IPS-20b (cell line): Measurements from ENCODE around the gene ANTXR2.
"Not testable (repeated sequence)": the region's sequence is repeated elsewhere in the genome, so short reads cannot be mapped to it uniquely, and the experiment has no call there.

Source experiments
- H3K27ac ChIP-seq: one replicate; pipeline ENCODE4 v1.5.1; 2013; ENCODE audit warnings: low read length
- H3K27me3 ChIP-seq: 2 replicates; pipeline ENCODE4 v1.6.1; 2013; ENCODE audit warnings: mild to moderate bottlenecking, low read length, inconsistent platforms; ENCODE audit not compliant: insufficient read depth
- H3K36me3 ChIP-seq: 2 replicates; pipeline ENCODE4 v1.6.1; 2013; ENCODE audit warnings: low read depth, mild to moderate bottlenecking, inconsistent platforms, low read length, moderate library complexity; ENCODE audit not compliant: insufficient read depth
- H3K4me1 ChIP-seq: 2 replicates; pipeline ENCODE4 v1.6.1; 2013; ENCODE audit warnings: mild to moderate bottlenecking, control low read depth, inconsistent platforms, low read length, moderate library complexity; ENCODE audit not compliant: insufficient read depth
- H3K4me3 ChIP-seq: 2 replicates; pipeline ENCODE4 v1.5.1; 2013; ENCODE audit warnings: mild to moderate bottlenecking, low read length, inconsistent platforms
- H3K9ac ChIP-seq: 2 replicates; pipeline ENCODE4 v1.6.1; 2013; ENCODE audit warnings: low read depth, mild to moderate bottlenecking, inconsistent platforms, low read length, moderate library complexity
- H3K9me3 ChIP-seq: 2 replicates; pipeline ENCODE4 v1.6.1; 2013; ENCODE audit warnings: mild to moderate bottlenecking, low read depth, low read length, inconsistent platforms; ENCODE audit not compliant: insufficient read depth

The ANTXR2 gene

DNA sequence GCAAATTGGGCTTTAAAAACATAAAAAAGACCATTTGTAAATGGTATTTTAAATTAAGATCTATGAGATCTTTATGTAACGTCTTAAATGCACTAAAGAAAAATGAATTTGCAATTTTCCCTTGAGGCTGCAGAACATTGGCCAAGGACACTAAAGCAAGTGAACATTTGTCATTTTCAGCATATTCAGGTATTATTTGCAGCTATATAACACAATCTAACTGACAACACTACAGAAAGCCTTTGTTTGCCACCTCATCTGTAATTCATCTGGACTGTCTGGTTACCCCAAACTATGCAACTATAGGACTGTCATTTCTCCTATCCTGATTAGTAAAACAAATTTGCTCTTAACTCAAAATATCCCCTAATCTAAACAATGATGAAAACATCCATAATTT is 74.8 kb downstream of the ANTXR2 start:
- Histone ChIP-seq H3K4me3 (no peak overlapping the region), H3K9me3 (no peaks in the 10 kb centered on the region), H3K36me3 (no peaks in the 10 kb centered on the region), H3K27me3 (no peaks in the 10 kb centered on the region), H3K9ac (no peak overlapping the region), H3K27ac (no peak overlapping the region), H3K4me1 (no peaks in the 10 kb centered on the region)

DNA sequence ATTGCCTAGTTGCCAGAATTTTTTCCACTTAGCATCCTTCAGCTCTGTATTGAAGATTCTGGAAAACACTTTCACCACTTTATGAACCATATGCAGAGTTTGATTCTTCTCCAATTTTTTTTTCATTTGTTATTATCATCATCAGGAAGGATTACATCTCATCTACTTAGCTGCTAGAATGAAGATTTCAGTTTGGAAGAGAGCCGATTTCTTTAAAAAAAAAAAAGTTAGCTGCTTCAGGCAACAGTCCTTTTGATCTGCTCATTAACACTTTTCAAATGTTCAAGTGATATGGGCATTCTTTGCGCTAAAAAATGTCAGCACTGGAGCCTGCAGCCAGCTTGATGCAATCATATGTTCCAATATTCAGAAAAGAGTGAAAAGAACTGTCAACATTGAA is 76.2 kb downstream of the ANTXR2 start:
- Histone ChIP-seq H3K4me1 (no peaks in the 10 kb centered on the region; the same call in 1 of the 2 replicates), H3K9ac (no peak overlapping the region), H3K27me3 (no peaks in the 10 kb centered on the region), H3K4me3 (no peak overlapping the region), H3K36me3 (no peaks in the 10 kb centered on the region), H3K9me3 (no peaks in the 10 kb centered on the region), H3K27ac (no peak overlapping the region)

DNA sequence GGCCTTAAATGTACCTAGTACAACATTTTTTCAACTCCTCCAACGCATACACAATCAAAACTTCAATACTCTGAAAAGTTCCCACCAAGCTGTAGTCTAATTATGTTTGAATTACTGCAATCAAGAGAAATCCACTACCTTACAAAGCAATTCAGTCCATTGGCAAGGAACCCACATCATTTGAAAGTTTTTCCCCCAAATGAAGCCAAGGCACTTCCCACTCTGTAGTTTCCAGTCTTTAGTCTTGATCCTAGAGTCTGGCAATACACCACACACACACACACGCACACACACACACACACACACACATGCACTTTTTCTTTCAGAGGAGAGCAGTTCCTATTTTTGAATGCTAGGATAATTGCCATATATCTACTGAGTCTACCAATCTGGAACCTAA is 79.6 kb downstream of the ANTXR2 start:
- Histone ChIP-seq H3K9ac (no peak overlapping the region), H3K4me1 (no peaks in the 10 kb centered on the region; the same call in 1 of the 2 replicates), H3K27ac (no peak overlapping the region), H3K9me3 (no peaks in the 10 kb centered on the region), H3K4me3 (no peak overlapping the region), H3K36me3 (no peaks in the 10 kb centered on the region), H3K27me3 (no peaks in the 10 kb centered on the region)

DNA sequence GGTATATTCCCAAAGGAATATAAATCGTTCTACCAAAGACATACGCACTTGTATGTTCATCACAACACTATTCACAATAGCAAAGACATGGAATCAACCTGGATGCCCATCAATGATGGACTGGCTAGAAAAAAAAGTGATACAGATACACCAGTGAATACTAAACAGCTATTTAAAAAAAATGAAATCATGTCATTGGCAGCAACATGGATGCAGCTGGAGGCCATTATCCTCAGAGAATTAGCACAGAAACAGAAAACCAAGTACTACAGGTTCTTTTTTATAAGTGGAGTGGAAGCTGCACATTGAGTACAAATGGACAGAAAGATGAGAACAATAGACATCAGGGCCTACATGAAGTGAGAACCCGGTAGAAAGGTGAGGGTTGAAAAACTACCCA is 81.4 kb downstream of the ANTXR2 start:
- Histone ChIP-seq H3K9ac (no peak overlapping the region), H3K27me3 (no peaks in the 10 kb centered on the region), H3K4me3 (no peak overlapping the region), H3K4me1 (no peaks in the 10 kb centered on the region; the same call in 1 of the 2 replicates), H3K9me3 (no peaks in the 10 kb centered on the region), H3K36me3 (no peaks in the 10 kb centered on the region), H3K27ac (no peak overlapping the region)

DNA sequence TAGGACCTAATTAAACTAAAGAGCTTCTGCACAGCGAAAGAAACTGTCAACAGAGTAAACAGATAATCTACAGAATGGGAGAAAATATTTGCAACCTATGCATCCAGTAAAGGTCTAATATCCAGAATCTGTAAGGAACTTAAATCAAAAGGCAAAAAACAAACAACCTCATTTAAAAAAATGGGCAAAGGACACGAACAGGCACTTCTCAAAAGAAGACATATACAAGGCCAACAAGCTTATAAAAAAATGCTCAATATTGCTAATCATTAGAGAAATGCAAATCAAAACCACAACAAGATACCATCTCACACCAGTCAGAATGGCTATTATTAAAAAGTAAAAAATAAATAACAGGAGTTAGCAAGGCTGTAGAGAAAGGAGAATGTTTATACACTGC is 81.9 kb downstream of the ANTXR2 start:
- not testable (repeated sequence) for H3K4me1 ChIP-seq, H3K27me3 ChIP-seq

DNA sequence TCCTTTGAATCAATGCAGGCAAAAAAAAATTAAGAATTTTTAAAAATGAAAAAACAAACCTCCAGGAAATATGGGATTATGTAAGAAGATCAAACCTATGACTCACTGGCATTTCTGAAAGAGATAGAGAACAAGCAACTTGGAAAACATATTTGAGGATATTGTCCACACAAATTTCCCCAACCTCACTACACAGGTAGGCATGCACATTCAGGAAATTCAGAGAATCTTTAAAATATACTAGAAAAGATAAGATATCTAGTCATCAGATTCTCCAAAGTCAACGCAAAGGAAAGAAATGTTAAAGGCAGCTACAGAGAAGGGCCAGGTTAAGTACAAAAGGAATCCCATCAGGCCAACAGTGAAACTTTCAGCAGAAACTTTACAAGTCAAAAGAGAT is 85.6 kb downstream of the ANTXR2 start:
- Histone ChIP-seq H3K9ac (no peak overlapping the region), H3K27me3 (no peaks in the 10 kb centered on the region), H3K36me3 (no peaks in the 10 kb centered on the region), H3K27ac (no peak overlapping the region), H3K4me1 (no peaks in the 10 kb centered on the region), H3K4me3 (no peak overlapping the region), H3K9me3 (no peaks in the 10 kb centered on the region)

More for the DNA sequence above, 81.9 kb downstream of the ANTXR2 start:
- not testable (repeated sequence) for H3K27ac ChIP-seq, H3K9me3 ChIP-seq, H3K4me3 ChIP-seq, H3K36me3 ChIP-seq, H3K9ac ChIP-seq

DNA sequence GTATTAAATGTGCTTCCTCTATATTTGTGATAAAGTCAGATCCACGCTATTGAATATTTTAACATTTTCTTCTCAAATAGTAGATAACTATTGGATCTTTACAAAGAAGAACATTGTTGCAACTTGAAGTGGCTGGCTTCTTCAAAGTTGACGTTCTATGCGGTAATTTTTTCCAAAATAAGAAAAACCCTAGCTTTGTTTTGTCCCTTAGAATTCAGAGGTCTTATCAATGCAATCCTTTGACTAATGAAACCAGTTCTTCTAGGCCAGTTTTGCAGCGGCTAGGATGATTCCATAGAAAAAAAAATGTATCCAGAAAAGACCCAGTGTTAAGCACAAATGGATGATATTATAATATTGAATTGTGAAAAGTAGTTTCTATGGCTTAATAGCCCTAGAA is 89.6 kb downstream of the ANTXR2 start:
- H3K36me3 ChIP-seq: no peaks in the 10 kb centered on the region
- H3K27me3 ChIP-seq: no peaks in the 10 kb centered on the region

DNA sequence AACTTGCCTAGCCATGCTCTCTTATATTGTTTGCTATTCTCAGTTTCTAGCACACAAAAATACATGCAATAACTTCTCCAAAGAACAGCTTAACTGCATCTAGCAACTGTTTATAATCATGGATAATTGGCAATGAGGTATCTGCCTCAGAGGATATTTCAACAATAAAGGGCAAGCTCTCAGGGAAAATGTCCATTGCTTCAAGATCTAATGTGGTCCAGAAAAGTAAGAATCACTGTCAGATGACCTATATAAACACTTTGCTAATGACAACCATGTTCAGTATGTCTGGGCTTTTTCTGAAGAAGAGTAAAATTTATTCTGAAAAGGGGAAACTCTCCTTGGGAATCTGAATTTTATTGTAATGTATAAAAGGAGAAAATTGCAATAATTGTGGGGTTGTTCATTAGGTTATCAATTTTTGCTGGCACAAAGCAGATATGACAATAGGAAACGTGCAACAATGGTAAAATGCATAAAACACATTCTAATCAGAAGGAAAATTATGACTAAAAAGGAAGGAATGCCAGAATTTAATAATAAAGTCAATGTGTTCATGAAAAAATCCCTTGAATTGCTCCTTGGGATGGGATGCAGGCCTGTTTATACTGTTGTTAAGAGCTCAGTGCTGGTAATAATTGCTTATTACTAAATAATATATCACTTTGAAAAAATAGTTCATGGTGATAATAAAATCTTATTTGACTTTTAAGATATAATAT is 90.3 kb downstream of the ANTXR2 start:
- no peak overlapping the region for H3K27ac ChIP-seq
- H3K9ac ChIP-seq: no peak overlapping the region
- no peaks in the 10 kb centered on the region for H3K9me3 ChIP-seq
- no peaks in the 10 kb centered on the region for H3K27me3 ChIP-seq
- H3K4me3 ChIP-seq: no peak overlapping the region
- no peaks in the 10 kb centered on the region for H3K4me1 ChIP-seq
- H3K36me3 ChIP-seq: no peaks in the 10 kb centered on the region

More for the DNA sequence above, 89.6 kb downstream of the ANTXR2 start:
- Histone ChIP-seq H3K4me1 (no peaks in the 10 kb centered on the region), H3K4me3 (no peak overlapping the region), H3K27ac (no peak overlapping the region), H3K9ac (no peak overlapping the region), H3K9me3 (no peaks in the 10 kb centered on the region)

DNA sequence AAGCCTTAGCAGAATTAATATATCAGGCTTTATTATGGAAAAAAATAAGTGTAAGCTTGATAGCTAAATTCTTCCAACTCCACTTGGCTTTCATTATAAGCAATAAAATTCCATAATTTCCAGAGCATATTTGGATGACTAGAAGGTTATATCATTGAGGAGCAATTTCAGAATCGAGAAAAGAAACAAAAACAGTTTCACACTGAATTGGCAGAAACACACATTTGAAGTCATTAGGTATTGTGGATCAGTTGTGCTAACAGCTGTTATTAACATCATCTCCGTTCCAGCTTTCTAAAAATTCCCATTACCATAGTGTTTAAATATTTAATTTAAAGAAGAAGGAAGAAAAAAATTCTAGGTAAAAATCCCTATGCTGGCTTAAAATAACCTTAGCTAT is 92.6 kb downstream of the ANTXR2 start:
- Histone ChIP-seq H3K9ac (no peak overlapping the region), H3K9me3 (no peaks in the 10 kb centered on the region), H3K4me1 (no peaks in the 10 kb centered on the region), H3K36me3 (no peaks in the 10 kb centered on the region), H3K4me3 (no peak overlapping the region), H3K27ac (no peak overlapping the region), H3K27me3 (no peaks in the 10 kb centered on the region)

DNA sequence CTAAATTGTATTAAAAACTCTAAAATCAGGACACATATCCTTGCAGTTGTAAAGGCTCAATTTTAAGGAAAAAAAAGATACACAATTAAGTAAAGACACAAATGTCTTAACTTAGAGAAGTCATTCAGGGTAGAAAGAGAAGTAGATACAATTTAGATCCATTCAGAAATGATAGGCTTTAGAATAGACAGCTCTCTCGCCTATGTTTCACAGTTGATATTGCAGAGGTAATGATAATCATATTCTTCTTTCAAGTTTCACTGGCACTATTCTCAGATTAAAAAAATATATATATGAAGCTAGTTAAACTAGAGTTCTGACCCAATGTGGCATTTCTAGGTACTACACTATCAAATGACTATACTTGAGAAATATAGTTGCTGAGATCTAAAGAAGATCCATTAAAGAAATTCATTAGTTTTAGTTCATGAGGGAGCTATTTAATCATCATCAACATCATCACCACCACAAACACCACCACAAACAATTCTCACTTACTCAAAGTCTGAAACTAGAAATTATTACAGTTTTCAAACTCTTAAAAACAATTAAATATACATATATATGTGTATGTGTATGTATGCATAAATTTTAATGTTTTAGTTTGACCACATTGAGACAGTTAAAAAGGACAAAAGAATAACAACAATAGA is 93.1 kb downstream of the ANTXR2 start:
- no peaks in the 10 kb centered on the region for H3K4me1 ChIP-seq
- H3K9ac ChIP-seq: no peak overlapping the region
- H3K9me3 ChIP-seq: no peaks in the 10 kb centered on the region
- H3K4me3 ChIP-seq: no peak overlapping the region
- H3K27me3 ChIP-seq: no peaks in the 10 kb centered on the region
- H3K36me3 ChIP-seq: no peaks in the 10 kb centered on the region
- no peak overlapping the region for H3K27ac ChIP-seq

DNA sequence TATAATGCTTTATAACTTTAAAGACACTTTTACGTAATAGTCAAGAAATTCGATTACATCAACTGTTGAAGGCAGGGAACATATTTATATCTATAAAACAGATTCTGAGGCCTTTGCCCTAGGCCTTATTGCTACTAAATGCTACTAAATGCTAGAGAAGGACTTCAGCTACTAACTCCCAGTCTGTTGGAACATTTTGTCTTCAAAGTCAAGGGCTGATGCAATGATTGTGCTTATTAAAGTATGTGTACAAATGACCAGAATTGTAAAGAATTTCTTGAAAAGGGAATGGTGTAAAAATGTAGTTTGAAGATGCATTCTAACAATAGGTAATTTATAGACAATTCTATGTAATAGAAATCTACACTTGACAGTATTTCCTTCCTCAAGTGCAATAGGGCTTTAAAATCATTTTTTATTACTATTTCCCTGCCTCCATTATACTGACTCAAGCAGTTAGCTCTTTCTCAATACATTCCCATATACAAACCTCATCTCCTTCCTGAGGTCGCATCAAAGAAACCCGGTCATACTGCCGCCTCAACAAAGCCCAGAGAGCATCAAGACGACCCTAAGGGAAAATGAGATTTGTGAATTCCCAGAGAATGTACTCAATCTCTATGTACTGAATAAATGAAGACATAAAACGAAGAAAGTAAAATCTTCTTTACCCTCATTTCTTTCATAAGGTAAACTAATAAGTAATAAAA is 95.7 kb downstream of the ANTXR2 start:
- Histone ChIP-seq H3K9ac (no peak overlapping the region), H3K27ac (no peak overlapping the region), H3K9me3 (no peaks in the 10 kb centered on the region; the same call in 1 of the 2 replicates)

More for the DNA sequence above, 95.7 kb downstream of the ANTXR2 start:
- H3K27me3 ChIP-seq: no peaks in the 10 kb centered on the region
- H3K4me3 ChIP-seq: no peak overlapping the region
- no peaks in the 10 kb centered on the region for H3K4me1 ChIP-seq
- no peaks in the 10 kb centered on the region for H3K36me3 ChIP-seq
